NK-92 (cell line): Measurements from ENCODE around the gene CSAG3.

Source experiments
- DNase-seq: peaks from one replicate; lab custom pipeline; 2025; ENCODE audit not compliant: unreplicated experiment; lab: John Stamatoyannopoulos, UW

CSAG3 gene

DNA sequence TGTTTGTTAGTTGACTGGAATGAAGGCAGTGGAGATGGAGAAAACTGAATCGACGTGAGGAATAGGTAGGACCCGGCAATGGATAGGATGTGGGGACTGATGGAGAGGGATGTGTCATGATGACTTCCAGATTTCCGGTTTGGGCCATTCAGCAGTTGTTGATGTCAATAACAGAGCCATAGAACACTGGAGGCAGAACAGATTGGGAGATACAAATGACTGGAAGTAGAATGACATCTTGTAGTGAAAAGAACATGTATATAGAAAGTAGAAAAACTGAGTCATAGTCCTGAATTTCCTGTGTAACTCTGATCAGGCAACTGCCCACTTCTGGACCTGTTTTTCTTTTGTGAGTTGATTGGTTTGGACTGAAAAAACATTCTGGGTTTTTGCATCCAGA, 47.0 kb downstream of the CSAG3 start:
- DNase-seq: no peak
